ENCODE results near the gene DYDC1.

DYDC1 gene

DNA sequence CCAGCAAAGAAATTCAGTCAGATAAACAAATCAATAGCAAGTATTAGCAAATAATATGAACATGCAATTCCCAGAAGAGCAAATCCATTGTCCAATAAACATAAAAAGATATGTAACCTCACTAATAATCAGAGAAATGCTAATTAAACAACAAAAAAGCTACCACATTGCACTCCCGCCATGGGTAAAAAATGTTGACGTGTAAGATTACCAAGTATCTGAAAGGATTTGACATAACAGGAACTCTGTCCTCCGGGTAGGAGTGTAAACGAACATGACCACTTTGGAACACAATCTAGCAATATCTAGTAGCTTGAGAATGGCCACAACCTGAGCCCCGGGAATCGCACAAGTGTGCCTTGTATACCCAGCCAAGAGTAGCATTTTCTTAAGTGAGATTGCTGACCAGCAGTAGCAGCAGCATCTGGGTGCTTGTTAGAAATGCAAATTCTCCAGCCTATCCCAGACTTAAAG lies 31.6 kb downstream of the DYDC1 start:
- TF ChIP-seq, protein P1, sequence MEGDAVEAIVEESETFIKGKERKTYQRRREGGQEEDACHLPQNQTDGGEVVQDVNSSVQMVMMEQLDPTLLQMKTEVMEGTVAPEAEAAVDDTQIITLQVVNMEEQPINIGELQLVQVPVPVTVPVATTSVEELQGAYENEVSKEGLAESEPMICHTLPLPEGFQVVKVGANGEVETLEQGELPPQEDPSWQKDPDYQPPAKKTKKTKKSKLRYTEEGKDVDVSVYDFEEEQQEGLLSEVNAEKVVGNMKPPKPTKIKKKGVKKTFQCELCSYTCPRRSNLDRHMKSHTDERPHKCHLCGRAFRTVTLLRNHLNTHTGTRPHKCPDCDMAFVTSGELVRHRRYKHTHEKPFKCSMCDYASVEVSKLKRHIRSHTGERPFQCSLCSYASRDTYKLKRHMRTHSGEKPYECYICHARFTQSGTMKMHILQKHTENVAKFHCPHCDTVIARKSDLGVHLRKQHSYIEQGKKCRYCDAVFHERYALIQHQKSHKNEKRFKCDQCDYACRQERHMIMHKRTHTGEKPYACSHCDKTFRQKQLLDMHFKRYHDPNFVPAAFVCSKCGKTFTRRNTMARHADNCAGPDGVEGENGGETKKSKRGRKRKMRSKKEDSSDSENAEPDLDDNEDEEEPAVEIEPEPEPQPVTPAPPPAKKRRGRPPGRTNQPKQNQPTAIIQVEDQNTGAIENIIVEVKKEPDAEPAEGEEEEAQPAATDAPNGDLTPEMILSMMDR (IDR thresholded peaks at IDR 0.05; ENCODE audit: extremely low read depth, insufficient read depth, missing control alignments) = no peak
- no peak for DNase-seq (ENCODE audit: low spot score)
- in situ Hi-C loops (cut with MboI; ENCODE audit: low pct_unique_long_range_greater_than_20kb, low sequenced_read_pairs, unreplicated experiment) = no loop called here

GRCh38 chr10:80324086-80324485 lies 32.5 kb downstream of the DYDC1 start:
- TF ChIP-seq, protein P1 (IDR thresholded peaks at IDR 0.05; ENCODE audit: extremely low read depth, insufficient read depth, missing control alignments) = no peak
- no peak for DNase-seq (ENCODE audit: low spot score)
- in situ Hi-C loops (cut with MboI; ENCODE audit: low pct_unique_long_range_greater_than_20kb, low sequenced_read_pairs, unreplicated experiment) = no loop called here

DNA sequence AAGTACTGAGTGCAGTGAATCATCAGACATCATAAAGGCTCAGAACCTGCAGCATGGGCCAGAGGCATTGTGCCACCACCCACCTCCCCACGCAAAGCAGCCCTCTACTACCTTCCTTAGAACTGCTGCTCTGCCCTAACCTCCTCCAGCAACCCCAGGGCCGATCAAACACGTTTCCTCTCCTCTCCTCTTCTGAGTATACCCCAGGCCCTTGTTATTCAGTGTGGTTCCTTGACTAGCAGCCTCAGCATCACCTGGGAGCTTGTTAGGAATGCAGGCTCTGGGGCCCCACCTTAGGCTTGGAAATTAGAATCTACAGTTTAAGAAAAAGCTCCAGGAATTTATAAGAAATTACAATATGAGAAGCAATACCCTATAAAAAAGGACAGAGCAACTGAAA lies 33.2 kb downstream of the DYDC1 start:
- no peak for DNase-seq (ENCODE audit: low spot score)

GRCh38 chr10:80322711-80323110 lies 33.8 kb downstream of the DYDC1 start:
- in situ Hi-C loops (cut with MboI; ENCODE audit: low pct_unique_long_range_greater_than_20kb, low sequenced_read_pairs, unreplicated experiment) = no loop called here
- no peak for DNase-seq (ENCODE audit: low spot score)
- TF ChIP-seq, protein P1 (IDR thresholded peaks at IDR 0.05; ENCODE audit: extremely low read depth, insufficient read depth, missing control alignments) = no peak

More for the DNA sequence above, 33.2 kb downstream of the DYDC1 start:
- in situ Hi-C loops (cut with MboI; ENCODE audit: low pct_unique_long_range_greater_than_20kb, low sequenced_read_pairs, unreplicated experiment) = no loop called here
- TF ChIP-seq, protein P1 (IDR thresholded peaks at IDR 0.05; ENCODE audit: extremely low read depth, insufficient read depth, missing control alignments) = no peak

GRCh38 chr10:80322158-80322557 lies 34.4 kb downstream of the DYDC1 start:
- in situ Hi-C loops (cut with MboI; ENCODE audit: low pct_unique_long_range_greater_than_20kb, low sequenced_read_pairs, unreplicated experiment) = no loop called here
- TF ChIP-seq, protein P1 (IDR thresholded peaks at IDR 0.05; ENCODE audit: extremely low read depth, insufficient read depth, missing control alignments) = no peak
- DNase-seq (ENCODE audit: low spot score) = no peak

DNA sequence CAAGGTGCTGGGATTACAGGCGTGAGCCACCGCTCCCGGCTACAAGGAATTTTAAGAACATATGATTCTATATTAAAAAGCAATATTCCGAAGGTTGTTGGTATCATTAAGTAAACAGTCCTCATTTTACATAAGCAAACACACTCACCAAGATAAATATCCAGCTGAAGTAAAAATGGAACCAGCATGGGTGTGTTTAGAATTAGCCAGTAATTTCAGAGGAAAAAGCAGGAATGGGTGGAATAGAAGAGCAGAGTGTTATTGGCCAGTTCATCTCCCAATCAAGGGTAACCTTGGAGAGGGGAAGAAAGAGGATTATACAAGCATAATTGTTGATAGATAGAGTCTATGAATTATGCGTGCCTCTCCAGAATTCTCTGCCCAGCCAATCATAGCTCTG lies 35.4 kb downstream of the DYDC1 start:
- DNase-seq (ENCODE audit: low spot score) = no peak
- TF ChIP-seq, protein P1 (IDR thresholded peaks at IDR 0.05; ENCODE audit: extremely low read depth, insufficient read depth, missing control alignments) = no peak
- in situ Hi-C loops (cut with MboI; ENCODE audit: low pct_unique_long_range_greater_than_20kb, low sequenced_read_pairs, unreplicated experiment) = no loop called here

GRCh38 chr10:80320377-80320776 lies 36.2 kb downstream of the DYDC1 start:
- no peak for DNase-seq (ENCODE audit: low spot score)
- in situ Hi-C loops (cut with MboI; ENCODE audit: low pct_unique_long_range_greater_than_20kb, low sequenced_read_pairs, unreplicated experiment) = no loop called here
- TF ChIP-seq, protein P1 (IDR thresholded peaks at IDR 0.05; ENCODE audit: extremely low read depth, insufficient read depth, missing control alignments) = no peak
